B cell (primary cell): ENCODE data around the gene ARMC6. TPM values are rescaled to one million over a fixed set of nuclear protein-coding genes. Genes with fewer than 3 reads are reported as not detected.

Source experiments
- ATAC-seq: fragments of 200-7000 bp; cut with Tn5 transposase; one replicate; pipeline ENCODE4 v1.10.0; 2021; ENCODE audit warnings: low read depth, mild to moderate bottlenecking, moderate number of reproducible peaks, moderate library complexity
- CTCF ChIA-PET: fragments of 350-600 bp; sonication (Branson Sonifier 250); formaldehyde crosslinking; loops from one replicate; lab custom pipeline; 2021; ENCODE audit warnings: antibody characterized with exemption, inconsistent platforms; lab: Charles Lee
- POLR2A ChIA-PET: fragments of 350-600 bp; sonication (Branson Sonifier 250); formaldehyde crosslinking; loops from one replicate; lab custom pipeline; 2021; ENCODE audit warnings: antibody characterized with exemption; lab: Charles Lee
- DNase-seq: peaks from one replicate; pipeline ENCODE4 v3.0.0; 2013
- H2AFZ ChIP-seq: 2 replicates; pipeline ENCODE4 v1.6.1; 2012; ENCODE audit warnings: mild to moderate bottlenecking, low read depth, low read length; ENCODE audit not compliant: insufficient read depth, poor library complexity, severe bottlenecking
- H3K27ac ChIP-seq, 2 donors: 1 replicate in 1 of 2; 2 replicates in 1 of 2; pipeline ENCODE4 v1.5.1; 2012 to 2013; ENCODE audit warnings: low read length in 2 of 2, mild to moderate bottlenecking in 2 of 2, moderate library complexity in 1 of 2
- H3K27me3 ChIP-seq, 4 experiments: fragments of 200-600 bp in 1 of 4; sonication (generic) in 1 of 4; replicated peaks in 1 of 4; 1 replicate in 2 of 4; 2 replicates in 2 of 4; pipeline versions ENCODE4 v1.6.1 to v1.7.0; 2013 to 2016; ENCODE audit warnings: low read length in 3 of 4, mild to moderate bottlenecking in 2 of 4, mixed read lengths in 1 of 4, moderate library complexity in 1 of 4; ENCODE audit not compliant: insufficient read depth in 4 of 4, control insufficient read depth in 3 of 4; ENCODE audit errors: control extremely low read depth in 1 of 4
- H3K36me3 ChIP-seq, 2 experiments: replicated peaks in 1 of 2; 1 replicate in 1 of 2; 2 replicates in 1 of 2; pipeline versions ENCODE4 v1.6.1 to v1.7.1; 2013; ENCODE audit warnings: low read length in 1 of 2; ENCODE audit not compliant: insufficient read depth in 2 of 2, control insufficient read depth in 1 of 2; ENCODE audit errors: control extremely low read depth in 1 of 2, extremely low read depth in 1 of 2
- H3K4me1 ChIP-seq, 2 donors: fragments of 200-600 bp in 1 of 2; sonication (generic) in 1 of 2; 1 replicate in 1 of 2; 2 replicates in 1 of 2; pipeline versions ENCODE4 v1.5.1 to v1.6.1; 2013 to 2017; ENCODE audit warnings: low read length in 2 of 2; ENCODE audit not compliant: control insufficient read depth in 2 of 2, insufficient read depth in 2 of 2
- H3K4me2 ChIP-seq: replicated peaks from 2 replicates; pipeline ENCODE3; 2012; ENCODE audit warnings: mild to moderate bottlenecking, low read depth, low read length; ENCODE audit not compliant: poor library complexity, severe bottlenecking
- H3K4me3 ChIP-seq, 5 experiments: fragments of 200-600 bp in 1 of 5; sonication (generic) in 1 of 5; 1 replicate in 3 of 5; 2 replicates in 2 of 5; pipeline versions ENCODE4 v1.5.1 to v1.7.0; 2011 to 2016; ENCODE audit warnings: low read length in 4 of 5, mild to moderate bottlenecking in 4 of 5, low read depth in 2 of 5, control low read depth in 1 of 5, moderate library complexity in 1 of 5; ENCODE audit not compliant: insufficient read depth in 1 of 5; ENCODE audit errors: control extremely low read depth in 1 of 5, extremely low read depth in 1 of 5
- H3K79me2 ChIP-seq: fragments of 200-600 bp; sonication (generic); one replicate; pipeline ENCODE4 v1.6.0; 2016; ENCODE audit warnings: low read length; ENCODE audit not compliant: control insufficient read depth, insufficient read depth
- H3K9ac ChIP-seq: fragments of 200-600 bp; sonication (generic); 2 replicates; pipeline ENCODE4 v1.6.1; 2017; ENCODE audit warnings: mild to moderate bottlenecking, low read length, moderate library complexity
- H3K9me3 ChIP-seq, 3 donors: one replicate each; pipeline versions ENCODE4 v1.6.1 to v1.7.1; 2013; ENCODE audit warnings: low read length in 2 of 3; ENCODE audit not compliant: control insufficient read depth in 2 of 3, insufficient read depth in 1 of 3; ENCODE audit errors: control extremely low read depth in 1 of 3
- H4K20me1 ChIP-seq: 2 replicates; pipeline ENCODE4 v1.6.0; 2012; ENCODE audit warnings: mild to moderate bottlenecking, low read length; ENCODE audit not compliant: insufficient read depth, control insufficient read depth, poor library complexity, severe bottlenecking
- H3K27ac Mint-ChIP-seq: one replicate; pipeline ENCODE4 v1.8.0; 2021; ENCODE audit warnings: mixed read lengths
- H3K27me3 Mint-ChIP-seq: one replicate; pipeline ENCODE4 v1.8.0; 2021; ENCODE audit warnings: mixed read lengths
- H3K4me1 Mint-ChIP-seq: one replicate; pipeline ENCODE4 v1.8.0; 2021; ENCODE audit warnings: mixed read lengths
- H3K4me3 Mint-ChIP-seq: one replicate; pipeline ENCODE4 v1.8.0; 2021; ENCODE audit warnings: mixed read lengths
- H3K9me3 Mint-ChIP-seq: one replicate; pipeline ENCODE4 v1.8.0; 2022; ENCODE audit warnings: mixed read lengths; ENCODE audit not compliant: insufficient read depth
- EZH2 ChIP-seq: IDR thresholded peaks from 2 replicates; pipeline ENCODE4 v1.6.1; 2012; ENCODE audit warnings: borderline replicate concordance, low read depth, mild to moderate bottlenecking, moderate library complexity, low read length; ENCODE audit not compliant: insufficient read depth, poor library complexity, severe bottlenecking
- WGBS: methylation state at CpG from one replicate; pipeline ENCODE4 v1.1.5; 2013; ENCODE audit warnings: missing lambda C conversion rate; ENCODE audit not compliant: insufficient coverage; 5-methylcytosine and 5-hydroxymethylcytosine counted together
- intact Hi-C: fragments of 100-400 bp; cut with micrococcal nuclease; formaldehyde crosslinking; loops from one replicate; pipeline ENCODE4 v1.10.0; 2022
- polyA minus RNA-seq: library from RNA; depleted of rRNA, polyadenylated mRNA; stranded (reverse); fragments of >200 nt; gene quantifications from 2 replicates; pipeline ENCODE4 v1.2.3, GENCODE V29; 2012
- polyA plus RNA-seq: library from polyadenylated mRNA; depleted of rRNA; stranded (reverse); fragments of >200 nt; gene quantifications from 2 replicates; pipeline ENCODE4 v1.2.3, GENCODE V29; 2012
- total RNA-seq, 2 donors: library from RNA; stranded (reverse); fragments of 120-200 nt in 1 of 2; gene quantifications; 1 replicate in 1 of 2; 2 replicates in 1 of 2; pipeline versions ENCODE4 v1.2.3 to v1.2.4, GENCODE V29; 2013 to 2022
- TF ChIP-seq, protein P1 (sequence below): fragments of 200-600 bp; IDR thresholded peaks from one replicate; pipeline ENCODE4 v1.8.0; 2022; ENCODE audit warnings: antibody characterized with exemption, mild to moderate bottlenecking

Gene ARMC6
- total RNA-seq: 15.2 TPM in 2 replicates
- 18.6 TPM for total RNA-seq (2013)
- 19.1 and 27.6 TPM in 2 replicates for polyA plus RNA-seq
- polyA minus RNA-seq: 33.5 and 42.3 TPM in 2 replicates

DNA sequence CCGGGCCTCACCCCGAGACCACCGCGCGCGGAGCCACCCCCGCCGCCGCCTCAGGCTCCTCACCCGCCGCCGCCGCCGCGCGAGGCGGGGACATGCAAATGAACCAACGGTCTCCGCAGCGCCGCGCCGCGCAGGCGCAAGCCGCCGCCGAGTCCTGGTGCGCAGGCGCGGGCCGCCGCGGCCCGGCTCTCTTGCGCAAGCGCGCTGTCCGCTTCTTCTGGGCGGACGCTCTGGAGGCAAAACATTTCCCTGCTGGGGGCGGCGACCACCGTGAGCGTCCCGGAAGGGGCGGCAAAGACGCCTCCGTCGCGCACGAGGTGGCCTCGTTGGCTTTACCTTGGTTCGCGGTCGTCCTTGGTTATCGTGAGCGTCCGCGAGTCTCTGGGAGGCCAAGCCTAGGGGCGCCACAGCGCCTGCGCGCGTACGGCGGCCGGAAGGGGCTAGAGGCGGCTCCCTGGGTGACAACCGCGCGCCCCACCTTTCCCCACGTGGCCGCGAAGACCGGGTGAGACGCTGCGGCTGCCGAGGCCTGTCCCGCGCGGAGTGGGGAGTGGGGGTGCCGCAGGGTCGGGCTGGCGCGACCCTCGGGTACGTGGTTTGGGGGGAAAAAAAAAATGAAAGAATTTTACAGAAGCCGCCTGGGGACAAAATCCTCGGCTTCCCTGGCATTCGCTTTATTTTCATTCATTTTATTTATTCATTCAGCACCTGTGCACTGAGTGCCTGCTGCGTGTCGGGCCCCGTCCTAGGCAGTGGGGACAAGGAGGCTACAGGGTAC lies at the start of gene ARMC6, which contains the start of gene SUGP2:
Gene ARMC6, plus strand, starts transcription at position 178 of the 778 bp plus-strand sequence. CDS start 607 bp downstream, outside the sequence.
Gene SUGP2, minus strand, starts transcription at position 92 of the 778 bp plus-strand sequence. CDS start 2,446 bp downstream, outside the sequence.
- ChIA-PET POLR2A (no interaction called here), CTCF (no interaction called here)
- TF ChIP-seq, protein P1, sequence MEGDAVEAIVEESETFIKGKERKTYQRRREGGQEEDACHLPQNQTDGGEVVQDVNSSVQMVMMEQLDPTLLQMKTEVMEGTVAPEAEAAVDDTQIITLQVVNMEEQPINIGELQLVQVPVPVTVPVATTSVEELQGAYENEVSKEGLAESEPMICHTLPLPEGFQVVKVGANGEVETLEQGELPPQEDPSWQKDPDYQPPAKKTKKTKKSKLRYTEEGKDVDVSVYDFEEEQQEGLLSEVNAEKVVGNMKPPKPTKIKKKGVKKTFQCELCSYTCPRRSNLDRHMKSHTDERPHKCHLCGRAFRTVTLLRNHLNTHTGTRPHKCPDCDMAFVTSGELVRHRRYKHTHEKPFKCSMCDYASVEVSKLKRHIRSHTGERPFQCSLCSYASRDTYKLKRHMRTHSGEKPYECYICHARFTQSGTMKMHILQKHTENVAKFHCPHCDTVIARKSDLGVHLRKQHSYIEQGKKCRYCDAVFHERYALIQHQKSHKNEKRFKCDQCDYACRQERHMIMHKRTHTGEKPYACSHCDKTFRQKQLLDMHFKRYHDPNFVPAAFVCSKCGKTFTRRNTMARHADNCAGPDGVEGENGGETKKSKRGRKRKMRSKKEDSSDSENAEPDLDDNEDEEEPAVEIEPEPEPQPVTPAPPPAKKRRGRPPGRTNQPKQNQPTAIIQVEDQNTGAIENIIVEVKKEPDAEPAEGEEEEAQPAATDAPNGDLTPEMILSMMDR: no peak
- no peak for TF ChIP-seq EZH2
- Histone ChIP-seq H3K9ac (peak within 1 kb of the TSS; percentile 87), H3K4me2 (peak within 1 kb of the TSS; percentile 95), H3K79me2 (peaks cover 85% of the 10 kb centered on the region), H3K4me1 (peaks cover 18 to 24% of the 10 kb centered on the region in 2 donors), H2AFZ (peak within 1 kb of the TSS; percentile 74), H4K20me1 (peaks cover 30% of the 10 kb centered on the region), H3K4me3 (peak within 1 kb of the TSS; percentile 68 to 84 (median 74)), H3K36me3 (peaks cover 2 to 3% of the 10 kb centered on the region in 2 experiments), H3K27ac (peak within 1 kb of the TSS; percentile 65 to 76), H3K9me3 (no peaks in the 10 kb centered on the region), H3K27me3 (no peaks in the 10 kb centered on the region)
- H3K4me1 Mint-ChIP-seq: peaks cover 26% of the 10 kb centered on the region
- no peaks in the 10 kb centered on the region for H3K9me3 Mint-ChIP-seq
- H3K4me3 Mint-ChIP-seq: peak within 1 kb of the TSS; percentile 96
- peak within 1 kb of the TSS; percentile 93 for H3K27ac Mint-ChIP-seq
- peak; percentile 82 for ATAC-seq
- H3K27me3 Mint-ChIP-seq: no peaks in the 10 kb centered on the region
- intact Hi-C loops: loop anchor here (1.0 to 5.0 kb wide), 6 partner anchors 30 to 511 kb away; partner anchors contain the start of genes BORCS8, COPE, DDX49 and ELL
- DNase-seq: peak; percentile 98
- WGBS: under 1% methylated on average over 73 of the region's 94 CpGs

DNA sequence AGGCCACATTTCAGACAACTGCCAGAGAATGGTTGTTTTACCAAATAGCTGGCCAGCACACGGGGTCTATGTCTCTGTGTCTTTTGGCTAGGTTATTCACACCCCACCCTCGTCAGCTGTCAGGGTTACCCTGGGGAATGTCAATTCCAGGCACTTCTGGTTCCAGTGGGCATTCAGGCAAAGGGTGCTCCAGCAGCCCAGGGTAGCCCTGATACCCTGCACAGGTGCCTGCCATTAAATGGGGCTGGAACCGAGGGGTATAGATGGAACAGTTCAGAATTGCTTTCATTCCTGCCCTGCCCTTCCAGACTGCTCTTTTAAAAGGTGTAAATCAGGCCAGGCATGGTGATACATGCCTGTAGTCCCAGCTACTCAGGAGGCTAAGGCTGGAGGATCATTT lies 49.2 kb upstream of the ARMC6 start:
- Histone ChIP-seq H3K9me3 (no peaks in the 10 kb centered on the region), H4K20me1 (no peaks in the 10 kb centered on the region), H3K36me3 (no peaks in the 10 kb centered on the region), H3K4me1 (peaks cover 0 to 3% of the 10 kb centered on the region in 2 donors), H3K27ac (no peak overlapping the region), H3K9ac (no peak overlapping the region), H3K79me2 (no peaks in the 10 kb centered on the region), H3K4me3 (no peak overlapping the region), H3K27me3 (peaks cover 0 to 11% (median 3%) of the 10 kb centered on the region in 4 experiments), H3K4me2 (no peak overlapping the region), H2AFZ (no peak overlapping the region)
- TF ChIP-seq, protein P1: no peak
- no peak for TF ChIP-seq EZH2
- Mint-ChIP-seq H3K9me3 (no peaks in the 10 kb centered on the region), H3K27ac (no peak overlapping the region), H3K4me1 (peaks cover 4% of the 10 kb centered on the region), H3K27me3 (peaks cover 18% of the 10 kb centered on the region), H3K4me3 (no peak overlapping the region)
- 100% methylated on average over 3 of the region's 3 CpGs for WGBS
- intact Hi-C loops: no loop called here
- CTCF ChIA-PET: no interaction called here
- no peak for ATAC-seq
- DNase-seq: no peak
- POLR2A ChIA-PET: no interaction called here
